Stimulated activated CD4-positive, alpha-beta T cell treated with anti-CD3 and anti-CD28 coated beads, Interleukin-2, amount 100 ng/mL, for 24 hours (primary cell): ENCODE data around the gene CAV3.

Experiments used
- DNase-seq, 2 donors: peaks; one replicate each; pipeline ENCODE4 v3.0.0-alpha.2; 2020

The CAV3 gene

DNA sequence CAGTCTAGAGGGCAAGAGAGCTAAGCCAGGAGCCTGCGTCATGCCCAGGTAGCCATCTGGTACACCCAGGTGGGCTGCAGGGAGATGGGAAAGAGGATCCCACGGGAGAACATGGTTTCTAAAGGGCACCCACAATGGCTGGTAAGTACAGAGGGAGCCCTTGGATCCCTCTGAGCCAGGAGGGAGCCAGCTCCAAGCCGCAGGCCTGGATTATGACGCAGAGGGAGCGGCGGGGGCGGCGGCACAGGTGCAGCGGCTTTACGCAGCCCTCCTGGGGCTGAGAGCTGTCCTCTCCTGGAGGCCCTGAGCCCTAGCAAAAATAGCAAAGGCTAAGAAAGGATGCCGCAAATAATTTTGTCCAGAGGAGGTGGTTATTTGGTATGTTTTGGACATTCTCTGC lies 2.8 kb downstream of the CAV3 start:
- DNase-seq: no peak

DNA sequence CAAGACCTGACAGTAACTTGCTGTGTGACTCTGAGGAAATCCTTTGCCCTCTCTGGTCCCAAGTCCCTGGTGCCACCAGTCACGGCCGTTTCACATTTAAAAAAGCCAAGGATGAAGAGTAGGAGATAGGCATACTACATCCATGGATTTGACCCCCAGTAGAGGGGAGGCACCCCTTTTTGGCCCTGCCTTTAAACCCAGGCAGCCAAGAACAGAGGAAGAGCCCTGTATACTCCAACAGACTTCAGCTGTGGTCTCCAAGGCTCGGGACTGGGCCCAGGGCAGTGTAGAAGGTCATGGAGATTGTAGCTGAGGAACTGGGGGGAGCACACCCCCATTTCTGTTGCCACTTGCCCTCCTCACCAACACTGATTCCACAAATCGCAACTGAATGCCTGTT lies 3.7 kb downstream of the CAV3 start:
- DNase-seq: no peak

- DNase-seq: no peak
These were observed 4.2 kb downstream of the CAV3 start for GRCh38 chr3:8737823-8738222.

DNA sequence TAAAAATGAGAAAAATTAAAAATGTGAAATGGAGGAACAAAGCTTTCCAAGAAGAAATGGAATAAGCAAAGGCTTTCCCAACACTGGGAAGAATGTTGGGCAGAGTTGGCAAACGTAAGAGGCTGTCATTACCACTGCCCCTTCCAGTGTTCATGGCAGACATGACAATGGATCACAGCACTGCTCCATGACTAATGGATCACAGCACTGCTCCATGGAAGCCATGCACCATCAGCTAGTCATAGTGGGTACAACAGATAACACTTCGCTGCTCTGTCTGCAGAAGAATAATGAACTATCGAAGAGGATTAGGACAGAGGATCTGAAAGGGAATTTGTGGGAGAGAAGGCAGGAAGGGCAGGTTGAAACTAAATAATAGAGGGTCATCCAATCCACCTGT lies 5.0 kb downstream of the CAV3 start:
- no peak for DNase-seq

DNA sequence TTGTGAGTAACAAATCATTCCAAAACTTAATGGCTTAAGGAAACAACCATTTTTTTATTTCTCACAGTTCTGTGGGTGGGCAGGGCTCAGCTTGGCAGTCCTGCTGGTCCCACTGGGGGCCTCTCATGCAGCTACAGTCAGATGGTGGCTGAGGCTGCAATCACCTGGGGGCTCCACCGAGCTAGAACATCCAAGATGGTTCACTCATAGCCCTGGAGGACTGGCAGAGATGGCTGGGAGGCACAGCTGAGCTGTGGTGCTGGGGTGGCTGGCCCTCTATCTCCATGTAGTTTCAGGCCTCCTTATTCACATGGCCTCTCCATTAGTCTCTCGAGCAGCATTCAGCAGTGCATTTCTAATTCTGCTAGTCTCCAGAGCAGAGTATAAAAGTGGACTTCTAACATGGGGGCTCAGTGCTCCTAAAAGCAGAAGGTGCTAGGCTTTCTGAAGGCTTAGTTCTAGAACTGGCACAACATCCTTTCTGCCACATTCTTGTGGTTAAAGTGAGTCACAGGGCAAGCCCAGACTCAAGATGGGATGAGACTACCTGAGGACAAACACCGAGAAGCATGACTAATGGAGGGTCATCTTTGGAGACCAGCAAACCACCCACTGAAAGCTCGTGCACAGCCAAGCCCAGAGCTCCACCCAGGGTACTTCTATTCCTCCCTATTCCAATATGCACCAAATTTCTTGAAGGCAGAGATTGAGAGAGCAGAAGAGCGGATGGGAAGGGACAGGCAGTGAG lies 6.3 kb downstream of the CAV3 start:
- no peak for DNase-seq

- DNase-seq: no peak
These were observed 8.1 kb downstream of the CAV3 start for GRCh38 chr3:8741581-8742261.

GRCh38 chr3:8743021-8743601 lies 9.5 kb downstream of the CAV3 start:
- no peak for DNase-seq

GRCh38 chr3:8743911-8744310 lies 10.3 kb downstream of the CAV3 start:
- DNase-seq: no peak

- no peak for DNase-seq
These were observed 12.2 kb downstream of the CAV3 start for GRCh38 chr3:8745619-8746370.

DNA sequence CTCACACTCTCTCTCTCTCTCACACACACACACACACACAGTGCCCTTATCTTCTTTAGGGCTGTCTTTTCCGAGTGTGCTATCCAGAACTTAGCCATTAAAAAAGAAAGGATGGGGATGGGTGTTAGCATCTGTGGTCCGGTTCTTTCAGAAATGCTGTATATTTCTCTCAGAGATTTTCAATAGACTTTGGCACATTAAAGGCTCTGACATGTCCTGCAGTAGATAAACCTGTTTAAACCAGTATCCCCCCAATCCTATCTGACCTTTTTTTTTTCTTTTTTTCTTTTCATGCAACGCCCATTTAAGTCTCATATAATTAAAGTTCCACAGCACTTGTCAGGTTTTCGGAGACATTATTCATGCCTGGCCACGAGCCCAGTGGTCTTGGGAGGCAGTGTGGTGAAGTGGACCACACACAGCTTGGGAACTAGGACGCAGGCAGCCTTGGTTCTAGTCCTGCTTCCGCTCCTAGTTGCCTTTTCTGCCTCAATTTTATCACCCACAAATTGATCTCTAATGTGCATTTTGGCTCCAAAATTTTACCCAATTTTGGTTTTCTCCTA lies 13.3 kb downstream of the CAV3 start:
- DNase-seq: no peak

DNA sequence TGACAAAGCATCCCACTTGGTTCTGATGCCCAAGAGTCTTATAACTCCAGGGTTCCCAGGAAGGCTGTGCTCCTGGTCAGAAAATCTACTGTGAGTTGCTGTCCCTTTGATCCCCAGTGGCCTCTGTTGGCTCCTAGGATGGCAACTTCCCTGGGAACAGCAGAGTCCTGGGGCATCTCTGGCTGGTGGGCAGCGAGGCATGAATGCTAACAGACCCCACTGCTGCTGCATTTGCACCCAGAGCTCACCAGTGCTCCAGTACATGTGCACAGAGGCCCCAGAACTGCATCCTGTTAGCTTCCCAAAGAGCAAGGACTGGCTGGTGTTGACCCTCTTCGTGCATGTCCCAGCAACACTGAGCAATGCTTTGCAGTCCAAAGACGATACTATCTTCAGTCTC lies 15.7 kb downstream of the CAV3 start:
- DNase-seq: no peak

GRCh38 chr3:8752832-8753231 lies 19.2 kb downstream of the CAV3 start:
- no peak for DNase-seq

GRCh38 chr3:8755097-8755496 lies 21.5 kb downstream of the CAV3 start:
- no peak for DNase-seq

- no peak for DNase-seq
These were observed 22.1 kb downstream of the CAV3 start for GRCh38 chr3:8755564-8756237.

GRCh38 chr3:8756671-8757070 lies 23.1 kb downstream of the CAV3 start:
- DNase-seq: no peak

- no peak for DNase-seq
These were observed 24.2 kb downstream of the CAV3 start for GRCh38 chr3:8757551-8758518.

DNA sequence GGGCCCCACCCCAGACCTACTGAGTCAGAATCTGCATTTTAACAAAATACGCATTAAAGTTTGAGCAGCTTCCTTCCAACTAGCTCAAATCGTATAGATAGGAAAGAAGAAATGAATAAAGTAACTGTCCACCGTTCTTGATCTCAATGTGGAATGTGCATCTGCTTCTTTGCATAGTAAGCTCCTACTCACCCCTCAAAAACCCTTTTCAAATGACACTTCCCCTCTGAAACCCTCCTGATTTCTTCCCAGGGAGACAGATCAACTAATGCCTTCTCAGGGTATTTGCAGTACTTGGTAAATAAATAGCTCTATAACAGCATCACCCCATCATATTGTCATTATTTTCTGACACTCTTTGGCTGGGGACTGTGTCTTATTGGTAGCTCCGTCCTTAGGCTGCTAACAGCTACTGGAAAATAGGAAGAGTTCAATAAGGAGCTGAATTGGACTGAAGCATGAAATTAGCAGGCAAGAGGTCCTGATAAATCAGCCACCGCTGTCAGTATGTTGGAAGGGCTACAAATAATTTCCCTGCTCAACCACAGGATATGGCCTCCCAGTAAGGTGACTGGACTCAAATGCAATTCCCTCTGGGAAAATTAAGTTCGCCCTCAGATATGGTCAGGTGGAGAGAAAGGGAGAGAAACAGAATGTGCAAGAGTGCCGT lies 25.6 kb downstream of the CAV3 start:
- no peak for DNase-seq

GRCh38 chr3:8760091-8760490 lies 26.5 kb downstream of the CAV3 start:
- no peak for DNase-seq

- no peak for DNase-seq
These were observed 26.9 kb downstream of the CAV3 start for GRCh38 chr3:8760506-8760905.

- no peak for DNase-seq
These were observed 28.3 kb downstream of the CAV3 start for GRCh38 chr3:8761866-8762265.
